ENCODE data around the gene USP3.
A peak's percentile ranks its signal among the peaks of the same experiment; 100 is the strongest.
"Not testable (repeated sequence)": the region's sequence is repeated elsewhere in the genome, so short reads cannot be mapped to it uniquely, and the experiment has no call there.

USP3 gene

GRCh38 chr15:63484433-63485186, 19.8 kb upstream of the USP3 start:
- H3K36me3 ChIP-seq (ENCODE audit: control insufficient read depth, insufficient read depth, low read length), result no peaks in the 10 kb centered on the region
- TF ChIP-seq CTCF (IDR thresholded peaks at IDR 0.05; ENCODE audit: insufficient read depth, low read length, poor library complexity, severe bottlenecking), result no peak
- no peak overlapping the region for H3K4me3 ChIP-seq (replicated peaks; ENCODE audit: low read depth, low read length)
- H3K27me3 ChIP-seq (replicated peaks; ENCODE audit: control insufficient read depth, insufficient read depth, low read length), result no peaks in the 10 kb centered on the region
- DNase-seq (ENCODE audit: extremely low read depth, insufficient read length), result peak; percentile 50

GRCh38 chr15:63487076-63487757, 17.2 kb upstream of the USP3 start:
- Histone ChIP-seq H3K36me3 (ENCODE audit: control insufficient read depth, insufficient read depth, low read length) (no peaks in the 10 kb centered on the region), H3K4me3 (replicated peaks; ENCODE audit: low read depth, low read length) (peak overlapping the region; percentile 23; the same call in 1 of the 2 replicates), H3K27me3 (replicated peaks; ENCODE audit: control insufficient read depth, insufficient read depth, low read length) (no peaks in the 10 kb centered on the region)
- DNase-seq (ENCODE audit: extremely low read depth, insufficient read length), result peak; percentile 84
- TF ChIP-seq CTCF (IDR thresholded peaks at IDR 0.05; ENCODE audit: insufficient read depth, low read length, poor library complexity, severe bottlenecking), result peak; percentile 97

- not testable (repeated sequence) for H3K27me3 ChIP-seq (replicated peaks; ENCODE audit: control insufficient read depth, insufficient read depth, low read length); H3K4me3 ChIP-seq (replicated peaks; ENCODE audit: low read depth, low read length); DNase-seq (ENCODE audit: extremely low read depth, insufficient read length); H3K36me3 ChIP-seq (ENCODE audit: control insufficient read depth, insufficient read depth, low read length)
Observed at GRCh38 chr15:63487758-63488397, 16.5 kb upstream of the USP3 start.

- DNase-seq (ENCODE audit: extremely low read depth, insufficient read length), result no peak
- H3K36me3 ChIP-seq (ENCODE audit: control insufficient read depth, insufficient read depth, low read length), result no peaks in the 10 kb centered on the region
- TF ChIP-seq CTCF (IDR thresholded peaks at IDR 0.05; ENCODE audit: insufficient read depth, low read length, poor library complexity, severe bottlenecking), result no peak
- no peaks in the 10 kb centered on the region for H3K27me3 ChIP-seq (replicated peaks; ENCODE audit: control insufficient read depth, insufficient read depth, low read length)
- H3K4me3 ChIP-seq (replicated peaks; ENCODE audit: low read depth, low read length), result no peak overlapping the region
Observed at GRCh38 chr15:63488398-63488960, 15.9 kb upstream of the USP3 start.

GRCh38 chr15:63489352-63489751, 15.0 kb upstream of the USP3 start:
- Histone ChIP-seq H3K27me3 (replicated peaks; ENCODE audit: control insufficient read depth, insufficient read depth, low read length) (no peaks in the 10 kb centered on the region), H3K36me3 (ENCODE audit: control insufficient read depth, insufficient read depth, low read length) (no peaks in the 10 kb centered on the region), H3K4me3 (replicated peaks; ENCODE audit: low read depth, low read length) (no peak overlapping the region)
- DNase-seq (ENCODE audit: extremely low read depth, insufficient read length), result no peak
- TF ChIP-seq CTCF (IDR thresholded peaks at IDR 0.05; ENCODE audit: insufficient read depth, low read length, poor library complexity, severe bottlenecking), result no peak

Measured in GM06990 (cell line).